RPMI7951 (cell line): ENCODE results near the gene ZNF280B. TPM values are rescaled to one million over a fixed set of nuclear protein-coding genes. Genes with fewer than 3 reads are reported as not detected.
A peak's percentile ranks its signal among the peaks of the same experiment; 100 is the strongest.
"Not testable (repeated sequence)": the region's sequence is repeated elsewhere in the genome, so short reads cannot be mapped to it uniquely, and the experiment has no call there.

ENCODE experiments used
- DNase-seq: peaks from one replicate; pipeline ENCODE4 v3.0.0-alpha.2; 2012; ENCODE audit warnings: low read depth
- total RNA-seq: library from RNA; depleted of rRNA; stranded (reverse); fragments of >200 nt; shearing (Covaris generic); gene quantifications from 2 replicates; pipeline ENCODE4 v1.2.3, GENCODE V29; 2014

The ZNF280B gene
- total RNA-seq, 1 experiment from 2014 or later, result 0.96 TPM

DNA sequence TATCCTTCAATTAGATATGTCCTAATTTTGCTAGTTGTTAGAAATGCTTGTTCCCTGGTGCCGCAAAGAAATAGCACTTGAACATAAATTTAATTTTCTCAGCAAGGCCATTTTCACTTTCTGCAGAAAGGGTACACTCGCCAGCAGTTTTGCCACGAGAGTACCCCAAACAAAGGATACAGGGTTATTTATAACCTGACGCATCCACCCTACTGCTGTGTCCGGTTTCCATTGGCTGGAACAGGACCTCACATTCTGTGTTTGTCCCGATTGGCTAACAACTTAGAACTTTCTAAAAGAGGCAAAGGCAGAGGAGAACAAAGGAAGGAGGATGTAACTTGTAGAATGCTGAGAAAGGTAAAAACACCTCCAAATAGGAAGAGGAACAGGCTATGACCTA, 1.4 kb upstream of the ZNF280B start:
- not testable (repeated sequence) for DNase-seq

DNA sequence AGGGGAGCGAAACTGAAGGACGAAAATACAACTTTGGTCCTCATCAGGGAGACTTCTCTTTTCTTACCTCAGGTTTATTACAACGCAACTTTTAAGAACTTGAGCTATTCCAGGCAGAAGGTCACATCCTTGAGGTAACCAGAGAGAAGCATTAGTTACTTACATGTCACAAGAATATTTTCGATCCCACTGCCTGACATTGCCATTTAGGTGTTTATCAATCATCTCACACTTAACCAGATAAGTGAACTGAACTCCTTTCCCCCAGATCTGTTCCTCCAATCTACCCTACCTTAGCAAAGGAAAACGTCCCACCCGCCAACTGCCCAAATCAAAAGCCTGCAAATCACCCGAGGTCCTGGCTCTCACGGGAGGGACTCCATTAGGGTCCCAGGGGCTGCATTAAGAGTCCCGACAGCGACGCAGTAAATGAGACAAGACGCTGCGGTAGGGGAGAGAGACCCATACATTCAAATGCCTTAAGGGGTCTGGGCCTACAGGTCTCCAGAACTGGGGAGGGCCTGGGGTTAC, 734 bp downstream of the ZNF280B start:
- DNase-seq, result no peak

DNA sequence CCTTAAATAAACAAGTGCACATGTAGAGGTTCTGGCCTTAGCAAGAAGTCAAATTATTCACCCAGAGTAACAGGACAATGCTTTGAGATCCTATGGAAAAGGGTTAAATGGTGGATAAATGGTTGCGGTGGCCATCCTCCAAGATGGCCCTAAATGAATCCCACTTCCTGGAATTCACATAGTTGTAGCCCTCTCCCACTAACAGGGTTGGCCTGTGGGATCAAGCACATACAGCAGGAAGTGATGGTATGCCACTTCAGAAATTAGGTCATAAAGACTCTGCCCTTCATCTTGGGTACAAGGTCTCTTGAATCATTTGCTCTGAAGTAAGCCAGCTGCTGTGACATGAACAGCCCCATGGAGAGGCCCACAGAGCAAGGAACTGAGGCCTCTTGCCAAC, 1.8 kb downstream of the ZNF280B start:
- no peak for DNase-seq

DNA sequence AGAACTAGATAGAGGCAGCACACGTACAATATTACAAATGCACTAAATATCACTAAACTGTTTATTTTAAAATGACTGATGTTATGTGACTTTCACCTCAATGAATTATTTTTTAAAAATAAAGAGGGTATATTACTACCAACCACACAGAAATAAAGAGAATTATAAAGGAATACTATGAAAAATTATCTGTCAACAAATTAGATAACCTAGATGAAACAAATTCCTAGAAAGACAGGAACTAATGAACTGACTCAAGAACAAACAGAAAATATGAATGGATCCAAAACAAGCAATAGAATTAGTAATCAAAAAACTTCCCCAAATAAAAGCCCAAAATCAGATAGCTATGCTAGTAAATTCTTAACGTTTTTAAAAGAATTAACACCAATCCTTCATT, 10.3 kb downstream of the ZNF280B start:
- DNase-seq, result no peak

DNA sequence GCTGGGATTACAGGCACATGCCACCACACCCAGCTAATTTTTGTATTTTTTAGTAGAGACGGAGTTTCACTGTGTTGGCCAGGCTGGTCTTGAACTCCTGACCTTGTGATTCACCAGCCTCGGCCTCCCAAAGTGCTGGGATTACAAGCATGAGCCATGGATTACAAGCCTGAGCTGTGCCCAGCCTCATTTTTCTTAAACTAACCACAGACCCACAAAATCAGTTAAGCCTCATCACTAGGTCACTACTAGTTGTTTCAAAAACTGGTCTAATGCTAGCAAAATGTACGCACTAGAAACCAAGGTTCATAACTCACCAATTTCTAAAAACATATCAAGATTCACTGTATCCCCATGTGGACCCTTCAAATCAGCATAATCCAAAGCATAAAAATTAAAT, 17.0 kb downstream of the ZNF280B start:
- DNase-seq, result not testable (repeated sequence)

DNA sequence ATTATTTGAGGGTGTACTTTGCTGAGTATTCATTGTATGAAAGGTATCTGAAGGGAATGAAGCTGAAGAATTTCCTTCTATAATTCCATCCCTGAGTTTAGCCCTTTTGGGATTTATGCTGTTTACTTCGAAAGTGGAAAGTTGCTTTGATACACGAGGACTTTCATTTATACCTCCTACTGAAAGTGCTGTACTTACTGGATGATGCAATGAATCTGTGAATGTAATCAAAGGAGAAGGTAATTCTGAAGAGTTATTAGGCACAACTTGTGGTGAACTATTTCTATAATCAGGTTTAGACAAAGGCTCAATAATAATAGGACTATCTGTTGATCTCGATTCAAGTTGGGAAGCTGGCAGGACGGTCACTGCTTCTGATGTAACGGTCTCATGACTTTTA, 19.8 kb downstream of the ZNF280B start:
- DNase-seq, result no peak

DNA sequence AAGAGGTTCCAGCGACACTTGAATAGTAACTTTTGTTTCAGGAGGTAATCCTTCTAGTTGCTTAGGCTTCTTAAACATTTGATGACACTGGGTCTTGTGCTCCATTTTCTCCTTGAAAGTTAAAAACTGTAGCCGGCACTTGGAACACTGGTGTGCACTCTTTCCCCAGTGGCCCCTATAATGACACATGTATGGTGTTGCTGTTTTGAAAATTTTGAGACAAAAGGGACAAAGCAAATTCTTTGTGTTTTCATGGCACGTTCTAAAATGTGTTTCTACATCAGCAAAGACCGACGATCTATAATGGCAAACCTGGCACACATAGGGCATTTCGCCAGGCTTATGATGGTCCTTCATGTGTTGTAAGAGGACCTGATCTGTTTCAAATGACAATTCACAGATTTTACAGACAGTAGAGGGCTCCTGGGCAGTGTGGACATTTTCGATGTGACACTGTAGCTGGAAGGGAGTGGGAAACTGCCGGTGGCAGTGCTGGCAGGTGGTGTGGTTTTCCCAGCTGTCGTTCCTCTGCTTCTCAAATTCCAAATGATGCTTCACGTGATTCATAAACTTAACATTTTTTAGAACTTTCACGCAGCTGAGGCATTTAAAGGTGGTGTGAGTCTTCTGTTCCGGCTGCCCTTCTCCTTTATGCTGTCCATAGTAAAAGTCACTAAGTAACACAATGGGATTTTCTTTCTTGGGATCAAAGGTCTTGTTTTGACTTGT, 20.5 kb downstream of the ZNF280B start:
- DNase-seq, result no peak

DNA sequence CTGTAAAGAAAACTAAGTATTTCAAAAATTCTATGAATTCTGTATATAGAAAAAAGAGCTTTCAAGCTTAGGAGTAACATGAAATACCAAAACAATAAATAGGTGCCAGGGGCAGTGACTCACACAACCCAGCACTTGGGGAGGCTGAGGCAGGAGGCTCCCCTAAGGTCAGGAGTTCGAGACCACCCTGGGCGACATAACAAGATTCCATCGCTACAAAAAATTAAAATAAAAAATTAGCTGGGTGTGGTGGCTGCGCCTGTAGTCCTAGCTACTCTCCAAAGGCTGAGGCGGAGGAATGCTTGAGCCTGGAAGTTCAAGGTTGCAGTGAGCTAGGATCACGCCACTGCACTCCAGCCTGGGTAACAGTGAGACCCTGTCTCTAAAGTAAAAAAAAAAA, 21.5 kb downstream of the ZNF280B start:
- no peak for DNase-seq

DNA sequence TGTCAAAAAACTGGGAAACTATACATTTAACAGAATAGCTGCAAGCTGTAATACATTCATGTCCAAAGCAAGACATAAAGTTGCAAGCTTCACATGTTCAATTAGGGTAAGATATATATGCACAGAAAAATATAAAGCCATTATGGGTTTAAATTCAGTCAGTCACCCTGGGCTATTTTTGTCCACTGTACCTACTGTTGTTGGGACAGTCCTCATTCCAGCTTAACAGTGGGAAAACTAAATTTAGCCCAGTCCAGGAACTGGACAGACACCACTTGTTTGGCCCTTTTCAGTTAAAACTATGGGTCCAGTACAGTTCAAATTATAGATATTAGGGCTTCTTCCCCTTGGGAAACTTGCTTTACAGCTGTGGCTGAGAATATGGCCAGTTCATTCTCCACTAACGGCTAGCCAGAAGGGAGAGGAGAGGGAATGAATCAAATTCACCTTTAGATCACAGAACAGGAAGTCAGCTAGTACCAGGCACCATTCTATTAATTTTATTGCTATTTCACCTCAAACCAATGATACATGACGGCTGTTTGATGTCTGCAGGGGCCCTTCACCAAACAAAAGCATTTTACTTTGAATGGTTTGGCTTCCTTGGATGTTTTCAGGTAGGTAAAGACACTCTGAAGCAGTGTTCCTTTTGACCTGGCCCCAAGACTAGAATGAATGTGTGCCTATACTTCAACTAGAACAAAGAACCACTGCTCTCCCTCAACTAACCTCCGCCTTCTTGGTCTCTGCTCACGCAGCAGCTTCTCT, 22.2 kb downstream of the ZNF280B start:
- no peak for DNase-seq

DNA sequence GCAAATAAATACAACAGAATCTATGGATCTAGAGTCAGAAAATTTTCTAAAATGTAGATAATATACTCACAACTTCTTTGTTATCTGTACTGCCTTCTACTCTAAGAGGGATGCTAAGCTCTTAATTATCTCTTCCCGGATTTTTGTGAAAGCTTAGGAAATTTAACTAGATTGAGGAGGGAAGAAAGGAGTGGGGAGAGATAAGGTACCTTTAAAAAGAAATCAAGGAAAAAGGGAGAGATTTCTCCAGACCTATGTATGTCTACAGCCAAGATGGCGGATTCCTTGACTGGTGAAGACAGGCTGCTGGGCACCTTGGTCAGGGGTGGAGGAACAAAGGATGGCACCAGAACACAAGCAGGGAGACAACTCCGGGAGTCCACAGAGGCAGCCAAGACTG, 23.0 kb downstream of the ZNF280B start:
- no peak for DNase-seq

DNA sequence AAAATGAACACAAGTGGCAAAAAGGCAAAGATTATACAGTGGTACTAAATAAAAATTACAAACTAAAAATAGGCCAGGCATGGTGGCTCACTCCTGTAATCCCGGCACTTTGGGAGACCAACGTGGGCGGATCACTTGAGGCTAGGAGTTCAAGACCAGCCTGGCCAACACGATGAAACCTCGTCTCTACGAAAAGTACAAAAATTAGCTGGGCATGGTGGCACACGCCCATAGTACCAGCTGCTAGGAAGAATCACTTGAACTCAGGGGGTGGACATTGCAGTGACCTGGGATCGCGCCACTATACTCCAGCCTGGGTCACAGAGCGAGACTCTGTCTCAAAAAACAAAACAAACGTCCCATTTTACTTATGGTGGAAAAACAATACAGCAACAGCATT, 24.5 kb downstream of the ZNF280B start:
- DNase-seq, result no peak

DNA sequence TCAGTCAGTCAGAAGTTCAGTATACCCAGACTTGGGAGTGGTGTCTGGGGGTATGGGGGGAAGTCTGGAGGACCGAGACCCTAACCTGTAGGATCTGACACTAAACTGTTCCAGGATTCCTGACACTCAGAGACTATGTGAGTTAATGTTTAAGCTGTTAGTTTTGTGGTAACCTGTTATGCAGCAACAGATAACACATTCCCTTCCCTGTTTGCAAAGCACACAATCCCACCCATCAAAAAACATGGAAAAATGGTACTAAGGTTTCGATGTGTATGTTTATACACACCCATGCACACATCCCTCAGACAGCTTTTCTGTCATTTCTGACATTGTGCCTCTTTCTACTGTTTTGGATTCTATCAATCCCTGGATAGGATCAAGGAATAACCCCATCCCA, 27.6 kb downstream of the ZNF280B start:
- DNase-seq, result no peak

DNA sequence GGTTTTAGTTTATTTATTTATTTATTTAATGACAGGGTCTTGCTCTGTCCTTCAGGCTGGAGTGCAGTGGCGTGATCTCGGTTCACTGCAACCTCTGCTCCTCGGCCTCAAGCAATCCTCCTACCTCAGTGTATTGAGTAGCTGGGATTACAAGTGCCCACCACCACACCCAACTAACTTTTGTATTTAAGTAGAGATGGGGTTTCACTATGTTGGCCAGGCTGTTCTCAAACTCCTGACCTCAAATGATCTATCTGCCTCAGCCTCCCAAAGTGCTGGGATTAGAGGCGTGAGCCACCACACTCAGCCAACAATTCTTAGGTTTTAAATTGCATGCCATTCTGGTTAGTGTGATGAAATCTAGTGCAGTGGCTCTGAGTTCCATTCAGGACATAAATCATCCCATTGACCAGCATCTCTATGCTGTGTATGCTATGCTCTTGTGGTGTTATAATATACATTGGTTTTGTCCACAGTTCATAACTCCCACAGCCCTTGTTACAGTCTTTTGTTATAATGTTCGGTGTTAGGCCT, 28.5 kb downstream of the ZNF280B start:
- DNase-seq, result peak; percentile 15

DNA sequence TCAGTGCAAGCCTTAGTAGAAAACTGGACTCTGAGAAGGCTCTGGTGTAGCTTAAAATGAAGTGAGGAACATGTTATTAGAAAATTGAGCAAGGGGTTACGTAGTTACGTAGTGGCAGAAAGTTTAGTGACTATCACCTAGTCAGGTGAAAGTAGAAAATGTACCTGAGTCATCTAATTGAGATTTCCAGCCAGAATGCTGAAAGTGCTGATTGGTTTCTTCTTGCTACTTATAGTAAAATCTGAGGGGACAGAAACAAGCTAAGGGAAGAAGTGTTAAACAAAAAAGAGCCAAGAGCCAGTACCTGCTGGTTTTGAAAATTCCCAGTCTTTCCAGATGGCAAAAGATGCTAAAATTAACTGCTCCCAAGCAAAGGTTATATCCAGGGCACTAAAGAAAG, 29.4 kb downstream of the ZNF280B start:
- no peak for DNase-seq

DNA sequence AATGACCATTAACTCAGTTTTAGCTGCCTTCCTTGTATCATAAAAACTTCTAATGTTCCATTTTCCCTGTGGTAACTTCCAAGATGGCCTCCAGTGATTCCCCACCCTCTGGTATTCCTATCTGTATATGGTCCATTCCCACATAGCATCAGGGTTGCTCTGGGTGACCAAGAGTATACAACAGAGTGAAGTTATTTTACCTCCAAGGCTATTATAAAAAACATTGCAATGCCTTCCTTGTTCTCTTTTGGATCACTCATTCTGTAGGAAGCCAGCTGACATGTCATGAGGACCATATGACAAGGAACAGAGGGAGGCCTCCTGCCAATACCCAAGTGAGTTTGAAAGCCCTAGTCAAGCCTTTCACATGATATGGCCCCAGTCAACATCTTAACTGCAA, 30.1 kb downstream of the ZNF280B start:
- peak; percentile 1 for DNase-seq

DNA sequence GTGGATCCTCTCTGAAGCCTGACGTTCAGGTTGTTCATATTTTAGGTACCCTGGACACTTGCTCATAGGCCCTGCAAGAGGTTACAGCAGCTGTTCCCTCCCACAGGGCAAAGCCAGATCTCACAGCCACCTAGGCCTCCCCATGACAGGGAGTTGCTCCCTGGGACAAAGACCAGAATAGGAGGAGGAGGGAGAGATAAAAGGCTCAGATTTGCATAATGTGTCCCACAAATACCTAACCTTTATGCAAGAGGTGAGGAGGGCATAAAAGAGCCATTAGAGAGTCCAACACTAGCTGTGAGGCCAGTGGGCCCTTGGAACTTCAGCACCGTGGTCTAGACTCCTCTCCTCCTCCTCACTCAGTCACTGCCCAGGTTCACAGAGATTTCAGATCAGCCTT, 33.8 kb downstream of the ZNF280B start:
- DNase-seq, result no peak

DNA sequence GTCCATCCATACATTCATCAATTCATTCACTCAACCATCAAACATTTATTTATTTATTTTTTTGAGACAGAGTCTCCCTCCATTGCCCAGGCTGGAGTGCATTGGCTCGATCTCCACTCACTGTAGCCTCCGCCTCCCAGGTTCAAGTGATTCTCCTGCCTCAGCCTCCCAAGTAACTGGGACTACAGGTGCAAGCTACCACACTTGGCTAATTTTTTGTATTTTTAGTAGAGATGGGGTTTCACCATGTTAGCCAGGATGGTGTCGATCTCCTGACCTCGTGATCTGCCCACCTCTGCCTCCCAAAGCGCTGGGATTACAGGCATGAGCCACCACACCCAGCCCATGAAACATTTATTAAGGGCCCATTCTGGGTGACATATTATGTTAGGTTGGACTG, 37.4 kb downstream of the ZNF280B start:
- not testable (repeated sequence) for DNase-seq

DNA sequence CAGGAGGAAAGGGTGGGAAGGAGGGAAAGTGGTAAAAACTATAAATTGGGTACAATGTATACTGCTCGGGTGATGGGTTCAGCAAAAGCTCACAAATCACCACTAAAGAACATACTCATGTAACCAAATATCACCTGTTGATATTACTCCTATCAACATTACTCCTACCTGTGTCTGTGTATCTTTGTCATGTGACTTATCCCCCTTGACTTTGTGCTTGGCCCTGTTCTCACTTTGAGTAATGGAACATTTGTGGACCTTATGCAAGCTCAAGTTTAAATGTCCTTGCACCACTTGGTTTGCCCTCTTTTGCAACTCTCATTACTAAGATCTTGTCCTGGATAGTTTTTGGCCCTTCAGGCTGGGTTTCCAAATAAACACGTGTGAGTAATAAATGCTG, 39.0 kb downstream of the ZNF280B start:
- no peak for DNase-seq

DNA sequence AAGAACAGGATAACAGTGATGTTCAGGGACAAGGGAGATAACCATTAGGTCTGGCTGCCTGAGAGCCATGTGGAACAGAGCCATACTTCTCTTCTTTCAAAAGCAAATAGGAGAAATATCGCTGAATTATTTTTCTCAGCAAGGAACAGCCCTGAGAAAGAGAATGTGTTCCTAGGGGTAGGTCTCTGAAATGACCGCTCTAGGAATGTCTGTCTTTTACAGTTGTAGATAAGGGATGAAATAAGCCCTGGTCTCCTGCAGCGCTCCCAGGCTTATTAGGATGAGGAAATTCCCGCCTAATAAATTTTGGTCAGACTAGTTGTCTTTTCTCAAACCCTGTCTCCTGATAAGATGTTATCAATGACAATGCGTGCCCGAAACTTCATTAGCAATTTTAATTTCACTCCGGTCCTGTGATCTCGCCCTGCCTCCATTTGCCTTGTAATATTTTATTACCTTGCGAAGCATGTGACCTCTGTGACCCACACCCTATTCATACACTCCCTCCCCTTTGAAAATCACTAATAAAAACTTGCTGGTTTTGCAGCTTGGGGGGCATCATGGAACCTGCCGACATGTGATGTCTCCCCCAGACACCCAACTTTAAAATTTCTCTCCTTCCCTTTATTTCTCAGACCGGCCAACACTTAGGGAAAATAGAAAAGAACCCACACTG, 39.6 kb downstream of the ZNF280B start:
- DNase-seq, result not testable (repeated sequence)

DNA sequence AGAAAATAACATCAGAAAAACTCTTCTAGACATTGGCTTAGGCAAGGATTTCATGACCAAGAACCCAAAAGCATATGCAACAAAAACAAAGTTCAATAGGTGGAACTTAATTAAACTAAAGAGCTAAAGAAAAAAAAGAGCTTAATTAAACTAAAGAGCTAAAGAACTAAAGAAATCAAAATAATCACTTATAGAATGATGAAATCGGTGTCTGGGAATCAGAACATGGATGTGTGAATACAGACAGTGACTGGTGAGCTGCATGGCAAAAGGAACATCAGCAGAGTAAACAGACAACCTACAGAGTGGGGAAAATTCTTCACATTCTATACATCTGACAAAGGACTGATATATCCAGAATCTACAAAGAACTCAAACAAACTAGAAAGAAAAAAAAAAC, 41.4 kb downstream of the ZNF280B start:
- no peak for DNase-seq

DNA sequence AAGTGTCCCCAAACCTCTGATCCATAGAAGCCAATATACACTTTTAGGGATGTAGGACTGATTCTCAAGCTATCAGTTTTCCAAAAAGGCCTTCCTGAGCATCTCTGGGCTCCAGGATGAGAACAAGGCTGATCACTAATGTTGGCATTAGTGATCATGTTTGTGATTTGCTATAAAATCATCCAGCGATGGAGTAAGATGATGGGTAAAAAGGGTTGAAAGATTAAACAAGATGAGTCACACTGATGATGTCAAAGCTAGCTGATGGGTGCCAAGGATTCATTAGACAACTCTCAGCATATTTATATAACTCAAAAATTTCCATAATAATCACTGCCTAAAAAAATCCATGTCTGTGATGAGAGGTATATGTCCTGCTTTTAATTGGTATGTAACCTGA, 42.8 kb downstream of the ZNF280B start:
- no peak for DNase-seq

DNA sequence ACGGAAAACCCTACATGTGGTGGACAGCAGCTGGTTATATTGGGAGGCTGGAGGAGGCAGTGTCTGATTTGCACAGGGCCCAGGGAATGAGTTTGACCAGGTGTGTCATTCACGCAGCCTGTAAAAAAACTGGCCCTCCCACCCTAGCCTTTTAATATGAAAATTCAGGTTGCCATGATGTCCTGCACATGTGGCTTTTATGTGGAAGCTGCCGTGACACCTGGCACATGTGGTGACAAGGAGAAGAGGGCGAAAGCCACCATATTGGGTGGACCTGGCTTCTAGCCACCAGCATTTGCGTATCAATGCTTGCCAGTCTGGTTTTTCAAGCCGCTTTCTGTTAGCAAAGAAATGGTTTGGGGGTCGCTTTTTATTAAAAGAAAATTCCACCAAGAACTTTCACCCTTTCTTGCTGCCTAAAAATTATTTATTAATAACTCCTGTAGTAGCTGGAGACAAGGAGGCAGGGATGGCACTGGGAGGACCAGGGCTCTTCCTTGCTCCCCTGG, 43.4 kb downstream of the ZNF280B start:
- DNase-seq, result no peak
